Sigmoid colon (tissue), 3 donors: ENCODE results near the gene CRYBG1.

Source experiments
- CTCF ChIP-seq, 4 experiments: fragments of 450-650 bp in 3 of 4; fragments of 200-600 bp in 1 of 4; IDR thresholded peaks; one replicate each; pipeline ENCODE4 v1.5.1; 2016 to 2019; ENCODE audit warnings: antibody characterized with exemption in 4 of 4, mild to moderate bottlenecking in 3 of 4, moderate library complexity in 2 of 4
- POLR2A ChIP-seq, 2 donors: fragments of 450-650 bp; IDR thresholded peaks; one replicate each; pipeline ENCODE4 v1.6.1; 2016; ENCODE audit warnings: antibody characterized with exemption in 2 of 2, mild to moderate bottlenecking in 2 of 2, moderate library complexity in 2 of 2

GRCh38 chr6:106537662-106538061 is 177.1 kb downstream of the CRYBG1 start:
- TF ChIP-seq CTCF (IDR thresholded peaks at IDR 0.05) (no peak), POLR2A (IDR thresholded peaks at IDR 0.05) (no peak)
